PC-9 (cell line): ENCODE results near the gene STARD10. TPM values are rescaled to one million over a fixed set of nuclear protein-coding genes. Genes with fewer than 3 reads are reported as not detected.

Source experiments
- BruUV-seq: library from RNA; stranded (reverse); fragments of 400-500 nt; replicated peaks from 2 replicates; lab custom pipeline; 2021; lab: Mats Ljungman, UMichigan
- CTCF ChIA-PET: fragments of 300-600 bp; sonication (Branson Sonifier 250); formaldehyde crosslinking; loops from one replicate; lab custom pipeline; 2022; ENCODE audit warnings: antibody characterized with exemption; lab: Charles Lee
- POLR2A ChIA-PET: fragments of 300-600 bp; sonication (Branson Sonifier 250); formaldehyde crosslinking; loops from one replicate; lab custom pipeline; 2022; ENCODE audit warnings: antibody characterized with exemption; ENCODE audit not compliant: unreplicated experiment; lab: Charles Lee
- DNase-seq, 2 experiments: peaks; one replicate each; pipeline versions ENCODE4 v3.0.0 to v3.0.0-alpha.2; 2015 to 2022; ENCODE audit warnings: mixed read lengths in 1 of 2
- H2AFZ ChIP-seq: fragments of 200-600 bp; sonication (generic); 2 replicates; pipeline ENCODE4 v1.8.1; 2017; ENCODE audit warnings: antibody characterized with exemption
- H3F3A ChIP-seq: fragments of 200-600 bp; sonication (generic); 2 replicates; pipeline ENCODE4 v1.8.1; 2017; ENCODE audit warnings: antibody characterized with exemption, mild to moderate bottlenecking, low read depth; ENCODE audit not compliant: insufficient read depth
- H3K27ac ChIP-seq: fragments of 200-600 bp; sonication (generic); 2 replicates; pipeline ENCODE4 v1.6.1; 2016; ENCODE audit warnings: mixed run types
- H3K27me3 ChIP-seq: fragments of 200-600 bp; sonication (generic); 2 replicates; pipeline ENCODE4 v1.6.1; 2016; ENCODE audit warnings: low read depth, mixed run types; ENCODE audit not compliant: insufficient read depth
- H3K36me3 ChIP-seq: fragments of 200-600 bp; sonication (generic); 2 replicates; pipeline ENCODE4 v1.6.1; 2016; ENCODE audit warnings: low read depth, mixed run types
- H3K4me1 ChIP-seq: fragments of 200-600 bp; sonication (generic); replicated peaks from 2 replicates; pipeline ENCODE4 v1.6.1; 2016; ENCODE audit warnings: mixed run types; ENCODE audit not compliant: insufficient read depth
- H3K4me2 ChIP-seq: fragments of 200-600 bp; sonication (generic); 2 replicates; pipeline ENCODE4 v1.6.1; 2017; ENCODE audit warnings: mixed run types
- H3K4me3 ChIP-seq: fragments of 200-600 bp; sonication (generic); 2 replicates; pipeline ENCODE4 v1.6.1; 2016; ENCODE audit warnings: mixed run types
- H3K79me2 ChIP-seq: fragments of 200-600 bp; sonication (generic); 2 replicates; pipeline ENCODE4 v1.6.1; 2017; ENCODE audit warnings: low read depth, mixed run types
- H3K9me2 ChIP-seq: fragments of 200-600 bp; sonication (generic); 2 replicates; pipeline ENCODE4 v1.8.1; 2017; ENCODE audit warnings: mild to moderate bottlenecking; ENCODE audit not compliant: insufficient read depth
- H3K9me3 ChIP-seq: fragments of 200-600 bp; sonication (generic); 2 replicates; pipeline ENCODE4 v1.8.1; 2016; ENCODE audit warnings: low read depth; ENCODE audit not compliant: insufficient read depth
- H4K20me1 ChIP-seq: fragments of 200-600 bp; sonication (generic); 2 replicates; pipeline ENCODE4 v1.8.1; 2017; ENCODE audit not compliant: insufficient read depth
- EZH2 ChIP-seq: fragments of 200-600 bp; sonication (generic); IDR thresholded peaks from 2 replicates; pipeline ENCODE4 v1.8.0; 2017; ENCODE audit warnings: antibody characterized with exemption, low read depth
- intact Hi-C: fragments of 100-400 bp; cut with micrococcal nuclease; formaldehyde crosslinking; loops from one replicate; pipeline ENCODE4 v1.10.0; 2022; ENCODE audit not compliant: unreplicated experiment
- total RNA-seq: library from RNA; stranded (reverse); gene quantifications from 2 replicates; pipeline ENCODE4 v1.2.3, GENCODE V29; 2021
- TF ChIP-seq, protein P1 (sequence below): fragments of 200-600 bp; sonication (generic); conservative IDR thresholded peaks from 2 replicates; pipeline ENCODE4 v1.6.1; 2017; ENCODE audit warnings: mixed run types, antibody characterized with exemption, mild to moderate bottlenecking, moderate library complexity

The STARD10 gene
- total RNA-seq, 1 experiment from 2014 or later = 145 TPM

GRCh38 chr11:72720784-72721183, 73.1 kb downstream of the STARD10 start:
- H3K9me2 ChIP-seq = no peaks in the 10 kb centered on the region
- H3K4me2 ChIP-seq = peak overlapping the region; percentile 85
- BruUV-seq = no TSS peak
- peaks cover 61% of the 10 kb centered on the region for H3K79me2 ChIP-seq
- no peaks in the 10 kb centered on the region for H3K36me3 ChIP-seq
- H3K27ac ChIP-seq = no peak overlapping the region
- peaks cover 15% of the 10 kb centered on the region for H3K4me1 ChIP-seq
- no peaks in the 10 kb centered on the region for H3K9me3 ChIP-seq
- DNase-seq = no peak
- ChIA-PET POLR2A (no interaction called here), CTCF (interaction anchor here (0.5 kb wide), 1 partner anchor 18 kb away, joined by 8 read pairs; no protein-coding TSS in a partner anchor)
- peak overlapping the region; percentile 59; the same call in 1 of the 2 replicates for H3K4me3 ChIP-seq
- TF ChIP-seq, protein P1, sequence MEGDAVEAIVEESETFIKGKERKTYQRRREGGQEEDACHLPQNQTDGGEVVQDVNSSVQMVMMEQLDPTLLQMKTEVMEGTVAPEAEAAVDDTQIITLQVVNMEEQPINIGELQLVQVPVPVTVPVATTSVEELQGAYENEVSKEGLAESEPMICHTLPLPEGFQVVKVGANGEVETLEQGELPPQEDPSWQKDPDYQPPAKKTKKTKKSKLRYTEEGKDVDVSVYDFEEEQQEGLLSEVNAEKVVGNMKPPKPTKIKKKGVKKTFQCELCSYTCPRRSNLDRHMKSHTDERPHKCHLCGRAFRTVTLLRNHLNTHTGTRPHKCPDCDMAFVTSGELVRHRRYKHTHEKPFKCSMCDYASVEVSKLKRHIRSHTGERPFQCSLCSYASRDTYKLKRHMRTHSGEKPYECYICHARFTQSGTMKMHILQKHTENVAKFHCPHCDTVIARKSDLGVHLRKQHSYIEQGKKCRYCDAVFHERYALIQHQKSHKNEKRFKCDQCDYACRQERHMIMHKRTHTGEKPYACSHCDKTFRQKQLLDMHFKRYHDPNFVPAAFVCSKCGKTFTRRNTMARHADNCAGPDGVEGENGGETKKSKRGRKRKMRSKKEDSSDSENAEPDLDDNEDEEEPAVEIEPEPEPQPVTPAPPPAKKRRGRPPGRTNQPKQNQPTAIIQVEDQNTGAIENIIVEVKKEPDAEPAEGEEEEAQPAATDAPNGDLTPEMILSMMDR = no peak
- TF ChIP-seq EZH2 = no peak
- H3F3A ChIP-seq = no peaks in the 10 kb centered on the region; the same call in 1 of the 2 replicates
- peaks cover 18% of the 10 kb centered on the region for H4K20me1 ChIP-seq
- H3K27me3 ChIP-seq = no peaks in the 10 kb centered on the region
- intact Hi-C loops = no loop called here
- no peak overlapping the region for H2AFZ ChIP-seq

DNA sequence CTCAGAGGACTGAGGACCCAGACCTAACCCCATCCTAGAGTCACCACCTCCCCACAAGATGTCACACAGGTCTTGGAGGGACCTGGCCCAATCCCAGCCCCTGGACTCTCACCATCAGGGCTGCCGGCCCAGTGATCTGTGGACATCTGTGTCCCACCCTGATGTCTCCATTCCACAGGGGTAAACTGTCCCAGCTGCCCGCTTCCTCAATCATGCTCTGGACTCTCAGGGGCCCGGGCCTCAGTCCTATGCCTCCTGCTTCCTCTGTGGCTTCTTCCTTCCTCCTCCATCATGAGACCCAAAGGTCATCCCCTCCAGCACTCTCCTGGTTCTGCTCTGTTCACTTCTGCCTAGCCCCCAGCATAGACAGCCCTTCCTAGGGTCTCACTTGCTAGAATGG, 73.8 kb downstream of the STARD10 start:
- no TSS peak for BruUV-seq
- H3K9me2 ChIP-seq = no peaks in the 10 kb centered on the region
- no peaks in the 10 kb centered on the region for H3K36me3 ChIP-seq
- H3K4me2 ChIP-seq = peak overlapping the region; percentile 85; the same call in 1 of the 2 replicates
- H3K9me3 ChIP-seq = no peaks in the 10 kb centered on the region
- ChIA-PET CTCF (no interaction called here), POLR2A (no interaction called here)
- H3K79me2 ChIP-seq = peaks cover 60% of the 10 kb centered on the region
- H2AFZ ChIP-seq = no peak overlapping the region
- peaks cover 20% of the 10 kb centered on the region for H4K20me1 ChIP-seq
- H3K27me3 ChIP-seq = no peaks in the 10 kb centered on the region
- TF ChIP-seq, protein P1 = no peak
- no peak for TF ChIP-seq EZH2
- intact Hi-C loops = no loop called here
- no peak for DNase-seq
- no peak overlapping the region for H3K4me3 ChIP-seq
- peaks cover 5% of the 10 kb centered on the region; the same call in 1 of the 2 replicates for H3F3A ChIP-seq
- H3K27ac ChIP-seq = no peak overlapping the region
- H3K4me1 ChIP-seq = peaks cover 15% of the 10 kb centered on the region

DNA sequence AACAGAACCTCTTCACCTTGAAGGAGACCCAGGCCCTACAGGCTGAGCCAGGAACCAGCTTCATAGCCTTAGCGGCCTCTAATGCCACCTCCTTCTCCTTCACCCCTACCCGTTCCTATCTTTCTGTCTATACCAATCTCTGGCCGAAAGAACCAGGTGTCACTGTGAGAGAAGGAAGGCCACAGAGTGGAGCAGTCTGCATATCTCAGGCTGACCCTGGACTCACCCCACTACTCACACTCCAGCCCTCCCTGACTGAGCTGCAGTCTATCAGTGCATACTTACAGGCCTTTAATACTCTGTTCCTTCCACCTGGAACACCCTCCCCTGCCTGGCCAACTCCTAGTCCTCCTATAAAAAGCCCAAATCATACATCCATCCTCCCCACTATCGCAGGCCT, 74.3 kb downstream of the STARD10 start:
- no TSS peak for BruUV-seq
- Histone ChIP-seq H3K4me2 (no peak overlapping the region), H3K4me3 (no peak overlapping the region), H4K20me1 (peaks cover 23% of the 10 kb centered on the region), H3K9me3 (no peaks in the 10 kb centered on the region), H3K9me2 (no peaks in the 10 kb centered on the region), H3F3A (peaks cover 7% of the 10 kb centered on the region; the same call in 1 of the 2 replicates), H3K27ac (no peak overlapping the region), H3K79me2 (peaks cover 56% of the 10 kb centered on the region), H3K27me3 (no peaks in the 10 kb centered on the region), H3K36me3 (no peaks in the 10 kb centered on the region), H2AFZ (no peak overlapping the region), H3K4me1 (peaks cover 15% of the 10 kb centered on the region)
- no peak for DNase-seq
- CTCF ChIA-PET = no interaction called here
- no peak for TF ChIP-seq EZH2
- TF ChIP-seq, protein P1 = no peak
- POLR2A ChIA-PET = interaction anchor here (0.6 kb wide), 1 partner anchor 374 kb away, joined by 4 read pairs; no protein-coding TSS in a partner anchor
- intact Hi-C loops = no loop called here
